Uterus (tissue), 4 donors: Measurements from ENCODE around the gene LCN1. TPM values are rescaled to one million over a fixed set of nuclear protein-coding genes. Genes with fewer than 3 reads are reported as not detected.
"Not testable (repeated sequence)": the region's sequence is repeated elsewhere in the genome, so short reads cannot be mapped to it uniquely, and the experiment has no call there.

Source experiments
- DNase-seq, 2 donors: peaks; one replicate each; pipeline ENCODE4 v3.0.0-alpha.2; 2019 to 2020
- H3K27ac ChIP-seq, 2 donors: fragments of 200-600 bp; sonication (generic); 1 replicate in 1 of 2; 2 replicates in 1 of 2; pipeline ENCODE4 v1.5.1; 2016 to 2018
- H3K27me3 ChIP-seq, 2 donors: fragments of 200-600 bp; sonication (generic); one replicate each; pipeline ENCODE4 v1.5.1; 2018 to 2019; ENCODE audit warnings: control low read depth in 1 of 2
- H3K36me3 ChIP-seq, 2 donors: fragments of 200-600 bp; sonication (generic); one replicate each; pipeline ENCODE4 v1.5.1; 2019; ENCODE audit warnings: control low read depth in 1 of 2
- H3K4me1 ChIP-seq, 2 donors: fragments of 200-600 bp; sonication (generic); one replicate each; pipeline ENCODE4 v1.5.1; 2018 to 2019; ENCODE audit warnings: control low read depth in 1 of 2
- H3K4me3 ChIP-seq, 2 donors: fragments of 200-600 bp; sonication (generic); 1 replicate in 1 of 2; 2 replicates in 1 of 2; pipeline ENCODE4 v1.5.1; 2018 to 2019; ENCODE audit warnings: mild to moderate bottlenecking in 1 of 2
- H3K9me3 ChIP-seq, 2 donors: fragments of 200-600 bp; sonication (generic); one replicate each; pipeline ENCODE4 v1.5.1; 2019; ENCODE audit warnings: control low read depth in 1 of 2
- CTCF ChIP-seq, 4 experiments: fragments of 200-600 bp in 2 of 4; fragments of 450-650 bp in 2 of 4; sonication (generic) in 2 of 4; IDR thresholded peaks; one replicate each; pipeline ENCODE4 v1.5.1; 2016 to 2019; ENCODE audit warnings: antibody characterized with exemption in 4 of 4, mild to moderate bottlenecking in 2 of 4, moderate library complexity in 1 of 4
- POLR2A ChIP-seq, 2 donors: fragments of 450-650 bp; IDR thresholded peaks; one replicate each; pipeline ENCODE4 v1.6.1; 2016; ENCODE audit warnings: antibody characterized with exemption in 2 of 2, mild to moderate bottlenecking in 1 of 2, moderate library complexity in 1 of 2
- intact Hi-C: fragments of 100-400 bp; cut with DNase I; formaldehyde crosslinking; loops from one replicate; pipeline ENCODE4 v1.15.1; 2023; ENCODE audit warnings: low total_unique reads
- total RNA-seq, 4 donors: library from RNA; depleted of rRNA in 3 of 4; stranded (reverse); fragments of >200 nt in 3 of 4; gene quantifications; one replicate each; pipeline versions ENCODE4 v1.1.0 to v1.2.4, GENCODE V29; 2014 to 2023
- donor health status: DM: yes; HTN: yes; CAD: no.

The LCN1 gene
- total RNA-seq, 4 donors from 2014 or later, result 2.2 TPM; not detected in 3

- H3K36me3 ChIP-seq, result no peaks in the 10 kb centered on the region
- TF ChIP-seq POLR2A (IDR thresholded peaks at IDR 0.05) (no peak), CTCF (IDR thresholded peaks at IDR 0.05) (no peak)
- DNase-seq, result no peak
- H3K4me3 ChIP-seq, result no peak overlapping the region
- no peaks in the 10 kb centered on the region for H3K9me3 ChIP-seq
- H3K27ac ChIP-seq, result no peak overlapping the region
- intact Hi-C loops, result no loop called here
- H3K4me1 ChIP-seq, result no peaks in the 10 kb centered on the region
- no peaks in the 10 kb centered on the region for H3K27me3 ChIP-seq
Observed at GRCh38 chr9:135523521-135524129, 2.4 kb downstream of the LCN1 start.

- no peak overlapping the region for H3K27ac ChIP-seq
- no peaks in the 10 kb centered on the region for H3K4me1 ChIP-seq
- H3K9me3 ChIP-seq, result no peaks in the 10 kb centered on the region
- TF ChIP-seq CTCF (IDR thresholded peaks at IDR 0.05), result no peak
- no peak for TF ChIP-seq POLR2A (IDR thresholded peaks at IDR 0.05)
- H3K4me3 ChIP-seq, result no peak overlapping the region
- H3K36me3 ChIP-seq, result no peaks in the 10 kb centered on the region
- DNase-seq, result no peak
- intact Hi-C loops, result no loop called here
- no peaks in the 10 kb centered on the region for H3K27me3 ChIP-seq
Observed at GRCh38 chr9:135524130-135524861, 3.1 kb downstream of the LCN1 start.

GRCh38 chr9:135525241-135526088 lies 4.2 kb downstream of the LCN1 start:
- no peaks in the 10 kb centered on the region for H3K27me3 ChIP-seq
- no peak for DNase-seq

GRCh38 chr9:135526089-135526729 lies 5.0 kb downstream of the LCN1 start:
- Histone ChIP-seq H3K36me3 (no peaks in the 10 kb centered on the region), H3K9me3 (no peaks in the 10 kb centered on the region), H3K4me3 (no peak overlapping the region), H3K4me1 (no peaks in the 10 kb centered on the region), H3K27me3 (no peaks in the 10 kb centered on the region), H3K27ac (no peak overlapping the region)
- no peak for DNase-seq
- intact Hi-C loops, result no loop called here
- TF ChIP-seq POLR2A (IDR thresholded peaks at IDR 0.05) (no peak), CTCF (IDR thresholded peaks at IDR 0.05) (no peak)

More at GRCh38 chr9:135525241-135526088, 4.2 kb downstream of the LCN1 start:
- Histone ChIP-seq H3K27ac (no peak overlapping the region), H3K9me3 (no peaks in the 10 kb centered on the region), H3K36me3 (no peaks in the 10 kb centered on the region), H3K4me3 (no peak overlapping the region), H3K4me1 (no peaks in the 10 kb centered on the region)
- TF ChIP-seq POLR2A (IDR thresholded peaks at IDR 0.05), result no peak
- intact Hi-C loops, result no loop called here

- no peaks in the 10 kb centered on the region for H3K4me1 ChIP-seq
- no peak overlapping the region for H3K4me3 ChIP-seq
- H3K27ac ChIP-seq, result no peak overlapping the region
- no peaks in the 10 kb centered on the region for H3K36me3 ChIP-seq
- intact Hi-C loops, result no loop called here
- TF ChIP-seq POLR2A (IDR thresholded peaks at IDR 0.05) (no peak), CTCF (IDR thresholded peaks at IDR 0.05) (no peak)
- H3K9me3 ChIP-seq, result no peaks in the 10 kb centered on the region
- no peak for DNase-seq
- no peaks in the 10 kb centered on the region for H3K27me3 ChIP-seq
Observed at GRCh38 chr9:135526730-135527571, 5.7 kb downstream of the LCN1 start.

GRCh38 chr9:135528842-135529435 lies 7.7 kb downstream of the LCN1 start:
- intact Hi-C loops, H3K27ac ChIP-seq, H3K36me3 ChIP-seq, DNase-seq, H3K4me1 ChIP-seq, H3K27me3 ChIP-seq, H3K9me3 ChIP-seq, H3K4me3 ChIP-seq: not testable (repeated sequence)
